PFSK-1 (cell line): ENCODE measurements around the gene TUBB.

Experiments used
- FOXP2 ChIP-seq: optimal IDR thresholded peaks from 2 replicates; pipeline ENCODE3; 2011; ENCODE audit warnings: borderline replicate concordance, control low read depth, inconsistent platforms; ENCODE audit not compliant: insufficient read depth; ENCODE audit errors: extremely low read length, extremely low read depth
- POLR2AphosphoS5 ChIP-seq: IDR thresholded peaks from 2 replicates; pipeline ENCODE4 v1.6.1; 2012; ENCODE audit warnings: low read depth, mild to moderate bottlenecking, control low read depth, low read length, moderate library complexity
- SIN3A ChIP-seq: IDR thresholded peaks from 2 replicates; pipeline ENCODE4 v1.6.1; 2012; ENCODE audit warnings: mild to moderate bottlenecking, low read length, moderate library complexity, borderline replicate concordance; ENCODE audit not compliant: insufficient read depth

- TF ChIP-seq POLR2AphosphoS5 (no peak), SIN3A (no peak), FOXP2 (no peak)
Measured at GRCh38 chr6:30687659-30688431, 32.3 kb upstream of the TUBB start.
